NCI-H1694 treated with DMSO at 0.1 percent for 48 hours (cell line): ENCODE results near the gene KRTAP2-2.

ENCODE experiments used
- DNase-seq: peaks from one replicate; lab custom pipeline; 2025; lab: John Stamatoyannopoulos, UW

The KRTAP2-2 gene

GRCh38 chr17:41020336-41020735, 34.7 kb downstream of the KRTAP2-2 start:
- no peak for DNase-seq

- DNase-seq: no peak
Measured at GRCh38 chr17:41019415-41019814, 35.6 kb downstream of the KRTAP2-2 start.

GRCh38 chr17:41018541-41018940, 36.5 kb downstream of the KRTAP2-2 start:
- no peak for DNase-seq

GRCh38 chr17:41016578-41017215, 38.3 kb downstream of the KRTAP2-2 start:
- no peak for DNase-seq

- no peak for DNase-seq
Measured at GRCh38 chr17:41015454-41015853, 39.6 kb downstream of the KRTAP2-2 start.

- no peak for DNase-seq
Measured at GRCh38 chr17:41013606-41014005, 41.4 kb downstream of the KRTAP2-2 start.

GRCh38 chr17:41013181-41013580, 41.8 kb downstream of the KRTAP2-2 start:
- no peak for DNase-seq

GRCh38 chr17:41012326-41013120, 42.5 kb downstream of the KRTAP2-2 start:
- no peak for DNase-seq

- no peak for DNase-seq
Measured at GRCh38 chr17:41010441-41010840, 44.6 kb downstream of the KRTAP2-2 start.

GRCh38 chr17:41009936-41010335, 45.1 kb downstream of the KRTAP2-2 start:
- no peak for DNase-seq

- DNase-seq: no peak
Measured at GRCh38 chr17:41009301-41009760, 45.7 kb downstream of the KRTAP2-2 start.

GRCh38 chr17:41008811-41009210, 46.2 kb downstream of the KRTAP2-2 start, which contains the start of gene KRTAP3-1:
Gene KRTAP3-1 (minus strand): TSS chr17:41009128. CDS start chr17:41009074, 54 bp downstream.
- DNase-seq: no peak
